Measurements from ENCODE around the gene ACE2.

DNA sequence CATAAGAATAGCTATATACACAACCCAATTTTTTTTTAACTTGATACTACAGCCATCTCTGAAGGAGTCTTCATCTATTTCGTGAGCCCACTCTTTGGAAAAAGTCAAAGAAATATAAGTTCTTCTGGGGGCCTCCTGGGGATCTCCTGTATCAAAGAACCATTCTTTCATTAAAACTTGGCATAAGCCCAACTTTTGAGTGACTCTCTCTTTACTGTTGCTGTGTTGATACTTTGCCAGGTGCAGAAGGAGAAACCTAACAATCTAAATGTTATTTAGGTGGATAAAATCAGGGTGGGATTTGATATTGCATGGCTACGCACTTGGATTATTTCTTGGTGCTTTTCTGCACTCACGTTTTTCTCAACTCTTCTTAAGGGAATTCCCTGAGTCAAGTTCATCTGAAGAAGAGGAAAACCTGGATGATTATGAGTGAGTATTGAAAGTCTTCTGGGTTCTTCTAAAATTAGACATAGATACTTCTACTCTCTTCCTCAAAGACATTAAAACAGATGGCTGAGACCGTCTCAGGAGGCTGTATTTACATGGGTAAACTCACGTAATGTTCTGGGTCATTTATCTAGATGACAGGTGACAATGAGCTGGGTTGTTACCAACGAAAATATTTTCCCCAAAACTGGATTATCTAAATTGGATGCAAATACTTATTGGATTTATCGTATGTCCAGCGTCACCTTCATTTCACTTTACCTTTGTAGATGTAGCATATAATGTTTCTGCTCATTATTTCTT, 74.9 kb downstream of the ACE2 start:
- TF ChIP-seq POLR2AphosphoS5 (IDR thresholded peaks at IDR 0.05; ENCODE audit: low read depth, low read length) (no peak), SIN3A (IDR thresholded peaks at IDR 0.05; ENCODE audit: borderline replicate concordance, insufficient read depth, low read length) (no peak), TAF1 (IDR thresholded peaks at IDR 0.05; ENCODE audit: borderline replicate concordance, insufficient read depth, low read length) (no peak), FOXP2 (optimal IDR thresholded peaks at IDR 0.05; ENCODE audit: borderline replicate concordance, extremely low read depth, extremely low read length, insufficient read depth) (no peak)
- TF ChIP-seq, protein P1, sequence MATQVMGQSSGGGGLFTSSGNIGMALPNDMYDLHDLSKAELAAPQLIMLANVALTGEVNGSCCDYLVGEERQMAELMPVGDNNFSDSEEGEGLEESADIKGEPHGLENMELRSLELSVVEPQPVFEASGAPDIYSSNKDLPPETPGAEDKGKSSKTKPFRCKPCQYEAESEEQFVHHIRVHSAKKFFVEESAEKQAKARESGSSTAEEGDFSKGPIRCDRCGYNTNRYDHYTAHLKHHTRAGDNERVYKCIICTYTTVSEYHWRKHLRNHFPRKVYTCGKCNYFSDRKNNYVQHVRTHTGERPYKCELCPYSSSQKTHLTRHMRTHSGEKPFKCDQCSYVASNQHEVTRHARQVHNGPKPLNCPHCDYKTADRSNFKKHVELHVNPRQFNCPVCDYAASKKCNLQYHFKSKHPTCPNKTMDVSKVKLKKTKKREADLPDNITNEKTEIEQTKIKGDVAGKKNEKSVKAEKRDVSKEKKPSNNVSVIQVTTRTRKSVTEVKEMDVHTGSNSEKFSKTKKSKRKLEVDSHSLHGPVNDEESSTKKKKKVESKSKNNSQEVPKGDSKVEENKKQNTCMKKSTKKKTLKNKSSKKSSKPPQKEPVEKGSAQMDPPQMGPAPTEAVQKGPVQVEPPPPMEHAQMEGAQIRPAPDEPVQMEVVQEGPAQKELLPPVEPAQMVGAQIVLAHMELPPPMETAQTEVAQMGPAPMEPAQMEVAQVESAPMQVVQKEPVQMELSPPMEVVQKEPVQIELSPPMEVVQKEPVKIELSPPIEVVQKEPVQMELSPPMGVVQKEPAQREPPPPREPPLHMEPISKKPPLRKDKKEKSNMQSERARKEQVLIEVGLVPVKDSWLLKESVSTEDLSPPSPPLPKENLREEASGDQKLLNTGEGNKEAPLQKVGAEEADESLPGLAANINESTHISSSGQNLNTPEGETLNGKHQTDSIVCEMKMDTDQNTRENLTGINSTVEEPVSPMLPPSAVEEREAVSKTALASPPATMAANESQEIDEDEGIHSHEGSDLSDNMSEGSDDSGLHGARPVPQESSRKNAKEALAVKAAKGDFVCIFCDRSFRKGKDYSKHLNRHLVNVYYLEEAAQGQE (IDR thresholded peaks at IDR 0.05; ENCODE audit: insufficient read depth in 1 of 2, low read depth in 2 of 2, low read length in 2 of 2): no peak
